ENCODE data around the gene RFPL3.

The RFPL3 gene

GRCh38 chr22:32396746-32397145, 39.1 kb downstream of the RFPL3 start:
- no peaks in the 10 kb centered on the region for H3K27me3 ChIP-seq (ENCODE audit: insufficient read depth, poor library complexity, severe bottlenecking)
- TF ChIP-seq REST (IDR thresholded peaks at IDR 0.05; ENCODE audit: insufficient replicate concordance, low read depth), result no peak
- no peak for TF ChIP-seq POLR2AphosphoS5 (IDR thresholded peaks at IDR 0.05; ENCODE audit: low read depth)
- TF ChIP-seq CTCF (IDR thresholded peaks at IDR 0.05; ENCODE audit: insufficient read depth, low read length), result no peak
- TF ChIP-seq SPI1 (IDR thresholded peaks at IDR 0.05; ENCODE audit: borderline replicate concordance, low read depth), result no peak
- TF ChIP-seq GABPA (IDR thresholded peaks at IDR 0.05; ENCODE audit: low read depth), result no peak
- DNase-seq (ENCODE audit: low read depth in 1 of 2, low spot score in 1 of 2), result no peak
- H3K4me3 ChIP-seq (replicated peaks; ENCODE audit: insufficient read depth, low read length), result no peak overlapping the region
- H3K27ac ChIP-seq (replicated peaks), result no peak overlapping the region

GRCh38 chr22:32401486-32401885, 43.8 kb downstream of the RFPL3 start:
- no peak for TF ChIP-seq SPI1 (IDR thresholded peaks at IDR 0.05; ENCODE audit: borderline replicate concordance, low read depth)
- no peak for TF ChIP-seq GABPA (IDR thresholded peaks at IDR 0.05; ENCODE audit: low read depth)
- TF ChIP-seq POLR2AphosphoS5 (IDR thresholded peaks at IDR 0.05; ENCODE audit: low read depth), result no peak
- no peak for TF ChIP-seq CTCF (IDR thresholded peaks at IDR 0.05; ENCODE audit: insufficient read depth, low read length)
- no peak for TF ChIP-seq REST (IDR thresholded peaks at IDR 0.05; ENCODE audit: insufficient replicate concordance, low read depth)
- H3K4me3 ChIP-seq (replicated peaks; ENCODE audit: insufficient read depth, low read length), result no peak overlapping the region
- no peak overlapping the region for H3K27ac ChIP-seq (replicated peaks)
- DNase-seq (ENCODE audit: low read depth in 1 of 2, low spot score in 1 of 2), result no peak
- no peaks in the 10 kb centered on the region for H3K27me3 ChIP-seq (ENCODE audit: insufficient read depth, poor library complexity, severe bottlenecking)

DNA sequence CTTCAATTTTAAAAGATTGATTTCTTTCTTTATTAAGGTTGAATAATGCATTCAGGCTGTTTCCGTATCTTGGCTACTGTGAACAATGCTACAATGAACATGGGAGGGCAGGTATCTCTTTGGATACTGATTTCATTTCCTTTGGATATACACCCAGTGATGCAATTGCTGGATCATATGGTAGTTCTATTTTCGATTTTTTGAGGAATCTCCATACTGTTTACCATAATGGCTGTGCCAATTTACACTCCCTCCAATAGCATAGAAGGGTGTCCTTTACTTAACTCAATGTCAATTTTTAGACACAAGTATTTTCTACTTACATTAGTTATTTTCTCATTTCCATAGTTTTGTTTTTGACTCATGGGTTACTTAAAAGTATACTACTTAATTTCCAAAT, 46.4 kb downstream of the RFPL3 start:
- Histone ChIP-seq H3K27ac (replicated peaks) (no peak overlapping the region), H3K4me3 (replicated peaks; ENCODE audit: insufficient read depth, low read length) (no peak overlapping the region), H3K27me3 (ENCODE audit: insufficient read depth, poor library complexity, severe bottlenecking) (no peaks in the 10 kb centered on the region)
- no peak for TF ChIP-seq GABPA (IDR thresholded peaks at IDR 0.05; ENCODE audit: low read depth)
- TF ChIP-seq REST (IDR thresholded peaks at IDR 0.05; ENCODE audit: insufficient replicate concordance, low read depth), result no peak
- no peak for TF ChIP-seq SPI1 (IDR thresholded peaks at IDR 0.05; ENCODE audit: borderline replicate concordance, low read depth)
- TF ChIP-seq POLR2AphosphoS5 (IDR thresholded peaks at IDR 0.05; ENCODE audit: low read depth), result no peak
- TF ChIP-seq CTCF (IDR thresholded peaks at IDR 0.05; ENCODE audit: insufficient read depth, low read length), result no peak
- no peak for DNase-seq (ENCODE audit: low read depth in 1 of 2, low spot score in 1 of 2)
